ENCODE data around the gene PTGES2. TPM values are rescaled to one million over a fixed set of nuclear protein-coding genes. Genes with fewer than 3 reads are reported as not detected.

Gene PTGES2
- total and polyA plus RNA-seq, 8 donors = 47.2 to 570 (median 74.9) TPM

DNA sequence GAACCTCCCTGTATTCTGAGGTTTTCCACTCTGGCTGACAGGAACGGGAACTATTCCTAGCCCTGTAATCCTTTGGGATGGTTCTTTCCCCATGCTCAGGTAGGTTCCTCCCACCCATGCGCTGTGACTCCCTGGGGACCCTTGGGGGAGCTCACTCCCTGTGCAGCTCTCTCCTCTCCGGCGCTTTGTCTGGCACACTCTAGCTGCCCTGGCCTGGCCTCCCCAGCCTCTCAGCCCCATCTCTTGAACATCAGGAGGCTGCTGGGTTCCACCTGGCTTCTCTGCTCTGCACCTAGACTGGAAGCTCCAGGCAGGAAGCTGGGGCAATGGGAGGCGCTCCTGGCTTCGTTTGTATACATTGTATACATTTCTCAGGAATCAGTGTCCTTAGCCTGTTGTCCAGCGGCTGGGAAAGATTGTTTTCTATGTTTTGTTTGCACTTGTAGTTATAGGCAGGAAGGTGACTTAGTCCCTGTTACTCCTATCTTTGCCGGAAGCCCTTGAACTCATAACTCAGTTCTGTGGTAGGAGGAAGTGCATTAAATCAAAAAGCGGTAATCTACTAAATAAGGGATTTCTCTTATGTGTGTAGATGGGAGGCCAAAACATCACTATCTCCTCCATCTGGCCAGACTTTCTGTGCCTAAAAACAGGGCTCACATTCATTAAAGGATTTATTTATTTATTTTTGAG is 39.1 kb downstream of the PTGES2 start:
- 53 to 66% (median 61%) methylated on average over 9 of the region's 9 CpGs for WGBS, 5 donors
- no peak overlapping the region for H3K4me3 ChIP-seq
- no peaks in the 10 kb centered on the region for H3K36me3 ChIP-seq
- no peaks in the 10 kb centered on the region for H3K27me3 ChIP-seq
- peak overlapping the region; percentile 15 to 58 (median 25) for H3K27ac ChIP-seq
- TF ChIP-seq, protein P1, sequence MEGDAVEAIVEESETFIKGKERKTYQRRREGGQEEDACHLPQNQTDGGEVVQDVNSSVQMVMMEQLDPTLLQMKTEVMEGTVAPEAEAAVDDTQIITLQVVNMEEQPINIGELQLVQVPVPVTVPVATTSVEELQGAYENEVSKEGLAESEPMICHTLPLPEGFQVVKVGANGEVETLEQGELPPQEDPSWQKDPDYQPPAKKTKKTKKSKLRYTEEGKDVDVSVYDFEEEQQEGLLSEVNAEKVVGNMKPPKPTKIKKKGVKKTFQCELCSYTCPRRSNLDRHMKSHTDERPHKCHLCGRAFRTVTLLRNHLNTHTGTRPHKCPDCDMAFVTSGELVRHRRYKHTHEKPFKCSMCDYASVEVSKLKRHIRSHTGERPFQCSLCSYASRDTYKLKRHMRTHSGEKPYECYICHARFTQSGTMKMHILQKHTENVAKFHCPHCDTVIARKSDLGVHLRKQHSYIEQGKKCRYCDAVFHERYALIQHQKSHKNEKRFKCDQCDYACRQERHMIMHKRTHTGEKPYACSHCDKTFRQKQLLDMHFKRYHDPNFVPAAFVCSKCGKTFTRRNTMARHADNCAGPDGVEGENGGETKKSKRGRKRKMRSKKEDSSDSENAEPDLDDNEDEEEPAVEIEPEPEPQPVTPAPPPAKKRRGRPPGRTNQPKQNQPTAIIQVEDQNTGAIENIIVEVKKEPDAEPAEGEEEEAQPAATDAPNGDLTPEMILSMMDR (IDR thresholded peaks at IDR 0.05) = no peak
- TF ChIP-seq POLR2AphosphoS5 (IDR thresholded peaks at IDR 0.05) (no peak), POLR2A (IDR thresholded peaks at IDR 0.05) (no peak), EP300 (IDR thresholded peaks at IDR 0.05) (no peak)
- H3K4me1 ChIP-seq = peaks cover 20 to 61% (median 44%) of the 10 kb centered on the region in 4 donors
- H3K9me3 ChIP-seq = no peaks in the 10 kb centered on the region
- DNase-seq = peak in 1 of 2 donors; percentile 41
- intact Hi-C loops (cut with DNase I; ENCODE audit: low total_unique reads) = no loop called here

DNA sequence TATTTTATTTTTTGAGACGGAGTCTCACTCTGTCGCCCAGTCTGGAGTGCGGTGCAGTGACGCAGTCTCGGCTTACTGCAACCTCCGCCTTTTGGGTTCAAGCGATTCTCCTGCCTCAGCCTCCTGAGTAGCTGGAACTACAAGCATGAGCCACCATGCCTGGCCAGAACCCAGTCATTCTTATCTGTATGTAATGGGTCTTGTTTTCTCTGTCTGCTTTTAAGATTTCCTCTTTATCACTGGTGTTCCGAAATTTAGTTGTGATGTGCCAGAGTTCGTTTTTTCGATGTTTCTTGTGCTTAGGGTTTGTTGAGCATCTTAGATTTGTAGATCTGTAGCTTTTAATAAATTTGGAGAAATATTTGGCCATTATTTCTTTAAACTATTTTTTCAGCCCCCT is 40.3 kb downstream of the PTGES2 start:
- intact Hi-C loops (cut with DNase I; ENCODE audit: low total_unique reads) = no loop called here
- H3K27me3 ChIP-seq = no peaks in the 10 kb centered on the region
- no peaks in the 10 kb centered on the region for H3K36me3 ChIP-seq
- 71 to 86% (median 77%) methylated on average over 10 of the region's 10 CpGs for WGBS, 5 donors
- no peaks in the 10 kb centered on the region for H3K9me3 ChIP-seq
- H3K27ac ChIP-seq = no peak overlapping the region
- DNase-seq = no peak
- H3K4me3 ChIP-seq = no peak overlapping the region
- peaks cover 10 to 55% (median 36%) of the 10 kb centered on the region in 4 donors for H3K4me1 ChIP-seq
- TF ChIP-seq, protein P1 (IDR thresholded peaks at IDR 0.05) = no peak
- TF ChIP-seq EP300 (IDR thresholded peaks at IDR 0.05) (no peak), POLR2AphosphoS5 (IDR thresholded peaks at IDR 0.05) (no peak), POLR2A (IDR thresholded peaks at IDR 0.05) (no peak)

DNA sequence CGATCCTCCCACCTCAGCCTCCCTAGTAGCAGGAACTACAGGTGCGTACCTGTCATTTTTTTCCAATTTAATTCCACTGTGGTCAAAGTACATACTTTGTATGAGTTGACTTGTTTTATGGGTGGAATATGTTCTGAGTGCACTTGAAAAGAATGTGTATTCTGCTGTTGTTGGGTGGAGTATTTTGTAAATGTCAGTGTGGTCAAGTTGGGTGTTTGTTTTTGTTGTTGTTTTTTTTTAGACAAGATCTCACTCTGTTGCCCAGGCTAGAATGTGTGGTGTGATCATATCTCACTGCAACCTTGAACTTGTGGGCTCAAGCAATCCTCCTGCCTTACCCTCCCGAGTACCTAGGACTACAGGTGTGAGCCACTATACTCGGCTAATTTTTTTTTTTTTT is 41.6 kb downstream of the PTGES2 start:
- Histone ChIP-seq H3K36me3 (no peaks in the 10 kb centered on the region), H3K9me3 (no peaks in the 10 kb centered on the region), H3K27ac (no peak overlapping the region), H3K4me1 (peaks cover 20 to 55% (median 36%) of the 10 kb centered on the region in 4 donors), H3K4me3 (no peak overlapping the region), H3K27me3 (no peaks in the 10 kb centered on the region)
- intact Hi-C loops (cut with DNase I; ENCODE audit: low total_unique reads) = no loop called here
- WGBS, 5 donors = 88 to 93% (median 89%) methylated on average over 4 of the region's 4 CpGs
- DNase-seq = no peak
- TF ChIP-seq POLR2AphosphoS5 (IDR thresholded peaks at IDR 0.05) = no peak

DNA sequence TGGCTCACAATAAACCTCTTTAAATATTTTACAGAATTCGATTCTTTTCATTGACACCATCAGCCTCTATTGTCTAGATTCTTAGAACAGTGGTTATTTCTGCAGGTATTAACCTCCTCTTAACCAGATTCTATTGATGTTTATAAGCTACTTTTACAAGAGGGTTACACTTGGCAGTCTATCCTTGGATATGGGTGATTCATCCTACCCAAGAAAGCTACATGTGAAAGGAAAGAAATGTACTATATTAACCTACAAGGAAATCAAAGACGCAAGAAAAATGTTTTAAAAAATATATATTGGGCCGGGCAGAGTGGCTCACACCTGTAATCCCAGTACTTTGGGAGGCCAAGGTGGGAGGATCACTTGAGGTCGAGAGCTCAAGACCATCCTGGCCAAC is 42.8 kb downstream of the PTGES2 start:
- H3K4me1 ChIP-seq = peaks cover 24 to 59% (median 43%) of the 10 kb centered on the region in 4 donors
- H3K27me3 ChIP-seq = no peaks in the 10 kb centered on the region
- H3K4me3 ChIP-seq = no peak overlapping the region
- intact Hi-C loops (cut with DNase I; ENCODE audit: low total_unique reads) = no loop called here
- H3K9me3 ChIP-seq = no peaks in the 10 kb centered on the region
- no peaks in the 10 kb centered on the region for H3K36me3 ChIP-seq
- no peak overlapping the region for H3K27ac ChIP-seq
- TF ChIP-seq EP300 (IDR thresholded peaks at IDR 0.05) (no peak), POLR2A (IDR thresholded peaks at IDR 0.05) (no peak), POLR2AphosphoS5 (IDR thresholded peaks at IDR 0.05) (no peak)
- TF ChIP-seq, protein P1 (IDR thresholded peaks at IDR 0.05) = no peak
- 90 to 96% (median 94%) methylated on average over 4 of the region's 4 CpGs for WGBS, 5 donors
- no peak for DNase-seq

DNA sequence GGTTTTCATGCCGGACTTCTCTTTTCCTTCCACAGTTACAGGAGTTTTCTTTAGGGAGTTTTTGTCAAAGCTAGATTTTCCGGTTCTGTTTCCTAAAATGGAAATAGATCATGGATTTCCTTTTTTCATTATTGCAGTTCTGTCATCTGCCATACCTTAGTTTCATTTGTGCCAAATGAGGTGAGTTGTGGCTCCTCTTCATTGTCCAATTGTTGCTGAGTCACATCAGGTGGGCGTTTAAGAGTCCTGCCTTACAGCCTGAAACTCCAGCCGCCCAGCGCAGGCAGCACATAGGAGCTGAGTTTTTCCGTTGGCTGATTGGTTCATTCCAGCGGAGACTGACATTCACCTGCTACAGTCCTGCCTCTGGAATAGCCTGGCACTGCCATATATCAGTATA is 45.4 kb downstream of the PTGES2 start:
- Histone ChIP-seq H3K4me3 (no peak overlapping the region), H3K4me1 (peaks cover 36 to 64% (median 50%) of the 10 kb centered on the region in 4 donors), H3K36me3 (no peaks in the 10 kb centered on the region), H3K9me3 (no peaks in the 10 kb centered on the region), H3K27me3 (no peaks in the 10 kb centered on the region), H3K27ac (peak overlapping the region in 4 of 5 donors; percentile 41 to 85 (median 72))
- peak in 1 of 2 donors; percentile 75 for DNase-seq
- TF ChIP-seq POLR2AphosphoS5 (IDR thresholded peaks at IDR 0.05) (no peak), POLR2A (IDR thresholded peaks at IDR 0.05) (no peak), EP300 (IDR thresholded peaks at IDR 0.05) (no peak)
- TF ChIP-seq, protein P1 (IDR thresholded peaks at IDR 0.05) = no peak
- 40 to 51% (median 46%) methylated on average over 7 of the region's 7 CpGs for WGBS, 5 donors
- intact Hi-C loops (cut with DNase I; ENCODE audit: low total_unique reads) = no loop called here
